Dendritic cell treated with granulocyte-macrophage colony-stimulating factor and Interleukin-4, amounts not matched to agents 40 ng/mL and 50 ng/mL, for 4 days (primary cell): ENCODE data around the gene TBCCD1.
"Not testable (repeated sequence)": the region's sequence is repeated elsewhere in the genome, so short reads cannot be mapped to it uniquely, and the experiment has no call there.

ENCODE experiments used
- H3K27ac Mint-ChIP-seq: one replicate; pipeline ENCODE4 v1.8.0; 2022; ENCODE audit warnings: mild to moderate bottlenecking, mixed read lengths
- H3K27me3 Mint-ChIP-seq: one replicate; pipeline ENCODE4 v1.8.0; 2022; ENCODE audit warnings: mild to moderate bottlenecking, mixed read lengths
- H3K36me3 Mint-ChIP-seq: one replicate; pipeline ENCODE4 v1.8.0; 2022; ENCODE audit warnings: low read depth, mixed read lengths
- H3K4me1 Mint-ChIP-seq: one replicate; pipeline ENCODE4 v1.8.0; 2022; ENCODE audit warnings: low read depth, mixed read lengths
- H3K4me3 Mint-ChIP-seq: one replicate; pipeline ENCODE4 v1.8.0; 2022; ENCODE audit warnings: mild to moderate bottlenecking, moderate library complexity, mixed read lengths
- H3K9me3 Mint-ChIP-seq: one replicate; pipeline ENCODE4 v1.8.0; 2022; ENCODE audit warnings: mixed read lengths
- intact Hi-C: fragments of 100-400 bp; cut with micrococcal nuclease; formaldehyde crosslinking; loops from one replicate; pipeline ENCODE4 v1.15.0; 2022

TBCCD1 gene

GRCh38 chr3:186588632-186589031 lies 21.5 kb upstream of the TBCCD1 start:
- Mint-ChIP-seq H3K4me1 (no peaks in the 10 kb centered on the region), H3K27me3 (no peaks in the 10 kb centered on the region), H3K27ac (no peak overlapping the region), H3K4me3 (no peak overlapping the region), H3K36me3 (peaks cover 30% of the 10 kb centered on the region), H3K9me3 (no peaks in the 10 kb centered on the region)
- intact Hi-C loops, result no loop called here

GRCh38 chr3:186587183-186587582 lies 20.0 kb upstream of the TBCCD1 start:
- peaks cover 45% of the 10 kb centered on the region for H3K36me3 Mint-ChIP-seq

GRCh38 chr3:186586245-186586644 lies 19.1 kb upstream of the TBCCD1 start:
- peaks cover 54% of the 10 kb centered on the region for H3K36me3 Mint-ChIP-seq
- H3K4me3 Mint-ChIP-seq, H3K4me1 Mint-ChIP-seq, H3K27ac Mint-ChIP-seq, H3K27me3 Mint-ChIP-seq, intact Hi-C loops, H3K9me3 Mint-ChIP-seq: not testable (repeated sequence)

More at GRCh38 chr3:186587183-186587582, 20.0 kb upstream of the TBCCD1 start:
- no peak overlapping the region for H3K27ac Mint-ChIP-seq
- no peaks in the 10 kb centered on the region for H3K9me3 Mint-ChIP-seq
- no peaks in the 10 kb centered on the region for H3K4me1 Mint-ChIP-seq
- intact Hi-C loops, result no loop called here
- no peak overlapping the region for H3K4me3 Mint-ChIP-seq
- H3K27me3 Mint-ChIP-seq, result no peaks in the 10 kb centered on the region

GRCh38 chr3:186583831-186584230 lies 16.7 kb upstream of the TBCCD1 start:
- Mint-ChIP-seq H3K27ac (no peak overlapping the region), H3K36me3 (peaks cover 78% of the 10 kb centered on the region), H3K27me3 (no peaks in the 10 kb centered on the region), H3K9me3 (no peaks in the 10 kb centered on the region), H3K4me1 (no peaks in the 10 kb centered on the region), H3K4me3 (no peak overlapping the region)
- intact Hi-C loops, result no loop called here

GRCh38 chr3:186582541-186582940 lies 15.4 kb upstream of the TBCCD1 start:
- peaks cover 86% of the 10 kb centered on the region for H3K36me3 Mint-ChIP-seq
- no peaks in the 10 kb centered on the region for H3K9me3 Mint-ChIP-seq
- peaks cover 10% of the 10 kb centered on the region for H3K4me1 Mint-ChIP-seq
- no peak overlapping the region for H3K4me3 Mint-ChIP-seq
- H3K27me3 Mint-ChIP-seq, result no peaks in the 10 kb centered on the region
- no peak overlapping the region for H3K27ac Mint-ChIP-seq
- intact Hi-C loops, result no loop called here

- intact Hi-C loops, result no loop called here
- Mint-ChIP-seq H3K36me3 (peaks cover 87% of the 10 kb centered on the region), H3K9me3 (no peaks in the 10 kb centered on the region), H3K27me3 (no peaks in the 10 kb centered on the region), H3K27ac (no peak overlapping the region), H3K4me3 (no peak overlapping the region), H3K4me1 (peaks cover 12% of the 10 kb centered on the region)
These were observed 13.6 kb upstream of the TBCCD1 start for GRCh38 chr3:186580785-186581184.

GRCh38 chr3:186577521-186577920 lies 10.4 kb upstream of the TBCCD1 start:
- Mint-ChIP-seq H3K27ac (no peak overlapping the region), H3K27me3 (no peaks in the 10 kb centered on the region), H3K4me1 (peaks cover 19% of the 10 kb centered on the region), H3K36me3 (peaks cover 84% of the 10 kb centered on the region), H3K4me3 (no peak overlapping the region), H3K9me3 (no peaks in the 10 kb centered on the region)
- intact Hi-C loops, result loop anchor here (10.0 kb wide), 1 partner anchor 483 kb away; no protein-coding TSS in a partner anchor

- Mint-ChIP-seq H3K4me1 (peaks cover 45% of the 10 kb centered on the region), H3K4me3 (peak overlapping the region; percentile 86), H3K36me3 (peaks cover 65% of the 10 kb centered on the region), H3K27me3 (no peaks in the 10 kb centered on the region), H3K27ac (peak overlapping the region; percentile 96), H3K9me3 (no peaks in the 10 kb centered on the region)
- intact Hi-C loops, result loop anchor here (5.0 to 10.0 kb wide), 2 partner anchors 211 to 477 kb away; partner anchors contain the start of gene EIF4A2
These were observed 4.5 kb upstream of the TBCCD1 start for GRCh38 chr3:186571644-186572013.

GRCh38 chr3:186570941-186571643 lies 4.0 kb upstream of the TBCCD1 start:
- Mint-ChIP-seq H3K27ac (peak overlapping the region; percentile 96), H3K9me3 (no peaks in the 10 kb centered on the region), H3K4me1 (peaks cover 51% of the 10 kb centered on the region), H3K27me3 (no peaks in the 10 kb centered on the region), H3K36me3 (peaks cover 63% of the 10 kb centered on the region), H3K4me3 (peak overlapping the region; percentile 86)
- intact Hi-C loops, result loop anchor here (5.0 to 10.0 kb wide), 2 partner anchors 211 to 476 kb away; partner anchors contain the start of gene EIF4A2

GRCh38 chr3:186570096-186570940 lies 3.2 kb upstream of the TBCCD1 start, which contains the start of gene DNAJB11:
TSS of gene DNAJB11 (plus strand) at chr3:186570720. CDS start at chr3:186570898, 178 bp downstream.
- intact Hi-C loops, result loop anchor here (5.0 to 10.0 kb wide), 2 partner anchors 212 to 476 kb away; partner anchors contain the start of gene EIF4A2
- H3K36me3 Mint-ChIP-seq, result peaks cover 55% of the 10 kb centered on the region
- peaks cover 53% of the 10 kb centered on the region for H3K4me1 Mint-ChIP-seq

GRCh38 chr3:186569779-186570095 lies 2.6 kb upstream of the TBCCD1 start:
- Mint-ChIP-seq H3K27me3 (no peaks in the 10 kb centered on the region), H3K27ac (peak overlapping the region; percentile 96), H3K4me1 (peaks cover 53% of the 10 kb centered on the region), H3K9me3 (no peaks in the 10 kb centered on the region), H3K4me3 (peak overlapping the region; percentile 86), H3K36me3 (peaks cover 49% of the 10 kb centered on the region)
- intact Hi-C loops, result loop anchor here (5.0 to 10.0 kb wide), 2 partner anchors 213 to 475 kb away; partner anchors contain the start of gene EIF4A2

More at GRCh38 chr3:186570096-186570940, 3.2 kb upstream of the TBCCD1 start, which contains the start of gene DNAJB11:
- Mint-ChIP-seq H3K4me3 (peak within 1 kb of the TSS; percentile 86), H3K27me3 (no peaks in the 10 kb centered on the region), H3K9me3 (no peaks in the 10 kb centered on the region), H3K27ac (peak within 1 kb of the TSS; percentile 96)

- peak overlapping the region; percentile 96 for H3K27ac Mint-ChIP-seq
- peaks cover 45% of the 10 kb centered on the region for H3K36me3 Mint-ChIP-seq
- H3K9me3 Mint-ChIP-seq, H3K27me3 Mint-ChIP-seq, intact Hi-C loops: not testable (repeated sequence)
- peaks cover 50% of the 10 kb centered on the region for H3K4me1 Mint-ChIP-seq
- H3K4me3 Mint-ChIP-seq, result peak overlapping the region; percentile 86
These were observed 2.2 kb upstream of the TBCCD1 start for GRCh38 chr3:186569361-186569760.

- Mint-ChIP-seq H3K4me1 (peaks cover 53% of the 10 kb centered on the region), H3K36me3 (peaks cover 44% of the 10 kb centered on the region), H3K9me3 (no peaks in the 10 kb centered on the region), H3K27me3 (no peaks in the 10 kb centered on the region), H3K4me3 (peak overlapping the region; percentile 87), H3K27ac (peak overlapping the region; percentile 89)
- intact Hi-C loops, result no loop called here
These were observed 417 bp downstream of the TBCCD1 start for GRCh38 chr3:186566772-186567071.

- Mint-ChIP-seq H3K27me3 (no peaks in the 10 kb centered on the region), H3K36me3 (peaks cover 45% of the 10 kb centered on the region), H3K4me3 (no peak overlapping the region), H3K9me3 (no peaks in the 10 kb centered on the region), H3K4me1 (peaks cover 45% of the 10 kb centered on the region), H3K27ac (no peak overlapping the region)
- intact Hi-C loops, result no loop called here
These were observed 2.6 kb downstream of the TBCCD1 start for GRCh38 chr3:186564586-186564985.
